GM15510 (cell line): ENCODE measurements around the gene PTPRN2.

ENCODE experiments used
- POLR2A ChIP-seq: IDR thresholded peaks from 3 replicates; pipeline ENCODE4 v1.6.1; 2011; ENCODE audit warnings: borderline replicate concordance; ENCODE audit not compliant: insufficient read length; ENCODE audit errors: extremely low read depth

The PTPRN2 gene

GRCh38 chr7:157537056-157537455 is 1050.6 kb downstream of the PTPRN2 start:
- no peak for TF ChIP-seq POLR2A

- no peak for TF ChIP-seq POLR2A
Measured at GRCh38 chr7:157532068-157532467, 1055.6 kb downstream of the PTPRN2 start.

- TF ChIP-seq POLR2A, result no peak
Measured at GRCh38 chr7:157529768-157530560, 1057.7 kb downstream of the PTPRN2 start.

GRCh38 chr7:157528785-157529341 is 1058.8 kb downstream of the PTPRN2 start:
- no peak for TF ChIP-seq POLR2A

- no peak for TF ChIP-seq POLR2A
Measured at GRCh38 chr7:157527686-157528085, 1059.9 kb downstream of the PTPRN2 start.

- no peak for TF ChIP-seq POLR2A
Measured at GRCh38 chr7:157526913-157527634, 1060.5 kb downstream of the PTPRN2 start.

GRCh38 chr7:157526005-157526912 is 1061.4 kb downstream of the PTPRN2 start:
- TF ChIP-seq POLR2A, result no peak

GRCh38 chr7:157525491-157525915 is 1062.1 kb downstream of the PTPRN2 start:
- TF ChIP-seq POLR2A, result no peak

- TF ChIP-seq POLR2A, result no peak
Measured at GRCh38 chr7:157524731-157525130, 1062.9 kb downstream of the PTPRN2 start.

GRCh38 chr7:157523766-157524421 is 1063.7 kb downstream of the PTPRN2 start:
- TF ChIP-seq POLR2A, result no peak

GRCh38 chr7:157523371-157523765 is 1064.3 kb downstream of the PTPRN2 start:
- no peak for TF ChIP-seq POLR2A

GRCh38 chr7:157522954-157523353 is 1064.7 kb downstream of the PTPRN2 start:
- TF ChIP-seq POLR2A, result no peak

- no peak for TF ChIP-seq POLR2A
Measured at GRCh38 chr7:157522189-157522588, 1065.4 kb downstream of the PTPRN2 start.

- no peak for TF ChIP-seq POLR2A
Measured at GRCh38 chr7:157521752-157522151, 1065.9 kb downstream of the PTPRN2 start.
